ENCODE data around the gene MAVS. TPM values are rescaled to one million over a fixed set of nuclear protein-coding genes. Genes with fewer than 3 reads are reported as not detected.

The MAVS gene
- total RNA-seq, 4 donors from 2014 or later = 28.5 to 50.0 (median 40.1) TPM

DNA sequence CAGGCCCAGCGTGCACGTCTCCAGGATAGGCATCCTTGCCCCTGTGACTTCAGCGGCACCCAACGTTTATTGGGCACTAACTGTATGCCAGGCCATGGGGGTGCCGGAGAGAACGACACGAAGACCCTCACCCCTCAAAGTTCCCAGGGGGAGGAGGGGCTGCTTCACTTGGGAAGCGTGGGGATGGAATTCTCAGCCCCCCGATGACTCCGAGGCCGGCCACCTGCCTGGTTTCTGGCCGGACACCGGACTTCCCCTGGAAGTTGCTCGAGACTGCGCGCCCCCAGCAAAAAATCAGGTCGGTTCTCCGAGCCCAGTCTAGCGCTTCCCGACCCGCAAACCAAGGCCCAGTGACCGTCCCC is 275 bp upstream of the MAVS start:
- 0% methylated on average over 2 of the region's 22 CpGs; no CpG with 5 or more reads in 1 of the 2 donors for WGBS, 2 donors (ENCODE audit: low coverage in 1 of 2)
- no peaks in the 10 kb centered on the region for H3K9me3 ChIP-seq
- no peak for ATAC-seq
- H3K27me3 ChIP-seq = no peaks in the 10 kb centered on the region
- H3K4me3 ChIP-seq = peak overlapping the region; percentile 76 to 84
- TF ChIP-seq POLR2AphosphoS5 (IDR thresholded peaks at IDR 0.05) = peak; percentile 81
- TF ChIP-seq, protein P1, sequence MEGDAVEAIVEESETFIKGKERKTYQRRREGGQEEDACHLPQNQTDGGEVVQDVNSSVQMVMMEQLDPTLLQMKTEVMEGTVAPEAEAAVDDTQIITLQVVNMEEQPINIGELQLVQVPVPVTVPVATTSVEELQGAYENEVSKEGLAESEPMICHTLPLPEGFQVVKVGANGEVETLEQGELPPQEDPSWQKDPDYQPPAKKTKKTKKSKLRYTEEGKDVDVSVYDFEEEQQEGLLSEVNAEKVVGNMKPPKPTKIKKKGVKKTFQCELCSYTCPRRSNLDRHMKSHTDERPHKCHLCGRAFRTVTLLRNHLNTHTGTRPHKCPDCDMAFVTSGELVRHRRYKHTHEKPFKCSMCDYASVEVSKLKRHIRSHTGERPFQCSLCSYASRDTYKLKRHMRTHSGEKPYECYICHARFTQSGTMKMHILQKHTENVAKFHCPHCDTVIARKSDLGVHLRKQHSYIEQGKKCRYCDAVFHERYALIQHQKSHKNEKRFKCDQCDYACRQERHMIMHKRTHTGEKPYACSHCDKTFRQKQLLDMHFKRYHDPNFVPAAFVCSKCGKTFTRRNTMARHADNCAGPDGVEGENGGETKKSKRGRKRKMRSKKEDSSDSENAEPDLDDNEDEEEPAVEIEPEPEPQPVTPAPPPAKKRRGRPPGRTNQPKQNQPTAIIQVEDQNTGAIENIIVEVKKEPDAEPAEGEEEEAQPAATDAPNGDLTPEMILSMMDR (IDR thresholded peaks at IDR 0.05) = no peak
- TF ChIP-seq EP300 (IDR thresholded peaks at IDR 0.05) = no peak
- no peak for TF ChIP-seq POLR2A (IDR thresholded peaks at IDR 0.05)
- H3K4me1 ChIP-seq = peaks cover 0 to 36% (median 13%) of the 10 kb centered on the region in 3 donors
- H3K27ac ChIP-seq = peak overlapping the region; percentile 88 to 94 (median 92)
- peaks cover 0 to 4% of the 10 kb centered on the region in 2 donors for H3K36me3 ChIP-seq

DNA sequence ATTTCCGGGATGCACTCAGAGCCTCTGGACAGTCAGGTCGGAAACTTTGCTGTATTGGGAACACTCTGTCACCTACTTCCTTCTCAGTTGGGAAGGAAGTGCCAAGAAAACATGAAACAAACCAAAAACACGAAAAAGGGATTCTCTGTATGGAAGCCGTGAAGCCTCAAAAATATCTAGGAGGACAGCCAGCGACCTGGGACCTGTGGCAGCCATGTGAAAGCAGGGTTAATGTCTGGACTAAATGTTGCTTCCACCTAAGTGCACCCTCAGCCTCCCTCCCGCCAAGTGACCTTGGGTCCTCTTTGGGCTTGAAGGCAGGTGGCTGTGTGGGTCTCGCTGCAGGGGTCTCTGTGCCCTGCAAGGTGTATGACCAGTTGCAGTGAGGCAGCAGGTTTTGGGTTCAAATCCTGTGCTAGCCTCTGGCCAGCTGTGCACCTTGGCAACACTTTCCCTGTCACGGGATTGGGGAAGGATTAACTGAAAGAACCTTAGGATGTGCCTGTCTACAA is 851 bp downstream of the MAVS start:
- 7% methylated on average over 6 of the region's 8 CpGs; no CpG with 5 or more reads in 1 of the 2 donors for WGBS, 2 donors (ENCODE audit: low coverage in 1 of 2)
- Histone ChIP-seq H3K4me3 (peak overlapping the region; percentile 76 to 84), H3K4me1 (peaks cover 0 to 36% (median 13%) of the 10 kb centered on the region in 3 donors), H3K9me3 (no peaks in the 10 kb centered on the region), H3K27me3 (no peaks in the 10 kb centered on the region), H3K36me3 (peaks cover 0 to 6% of the 10 kb centered on the region in 2 donors), H3K27ac (peak overlapping the region; percentile 88 to 94 (median 92))
- no peak for TF ChIP-seq POLR2AphosphoS5 (IDR thresholded peaks at IDR 0.05)
- no peak for TF ChIP-seq POLR2A (IDR thresholded peaks at IDR 0.05)
- TF ChIP-seq, protein P1 (IDR thresholded peaks at IDR 0.05) = no peak
- TF ChIP-seq EP300 (IDR thresholded peaks at IDR 0.05) = no peak
- ATAC-seq = no peak

DNA sequence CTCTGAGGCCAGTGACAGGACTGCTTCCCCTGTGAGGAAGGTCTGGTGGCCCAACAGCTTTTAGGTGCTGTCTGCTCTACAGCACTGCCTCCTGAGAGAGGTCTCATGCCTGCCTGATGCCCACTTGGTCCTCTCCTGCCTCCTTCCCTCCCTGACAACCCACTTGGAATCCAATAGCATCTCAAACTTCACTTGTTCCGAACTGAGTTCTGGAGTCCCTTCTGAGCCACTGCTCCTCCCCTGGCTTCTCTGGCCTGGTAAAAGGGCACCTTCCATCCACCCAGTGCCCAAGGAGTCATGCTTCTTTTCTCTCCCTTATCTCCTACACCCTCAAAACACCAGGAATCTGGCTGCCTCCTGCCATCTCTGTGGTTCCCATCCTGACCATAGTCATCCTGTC is 1.9 kb downstream of the MAVS start:
- no peak for ATAC-seq
- peaks cover 0 to 6% of the 10 kb centered on the region in 2 donors for H3K36me3 ChIP-seq
- H3K27ac ChIP-seq = peak overlapping the region in 2 of 4 donors; percentile 16 to 93
- H3K4me3 ChIP-seq = no peak overlapping the region
- H3K9me3 ChIP-seq = no peaks in the 10 kb centered on the region
- H3K4me1 ChIP-seq = peaks cover 0 to 36% (median 13%) of the 10 kb centered on the region in 3 donors
- no peaks in the 10 kb centered on the region for H3K27me3 ChIP-seq
- TF ChIP-seq POLR2A (IDR thresholded peaks at IDR 0.05) (no peak), POLR2AphosphoS5 (IDR thresholded peaks at IDR 0.05) (no peak), EP300 (IDR thresholded peaks at IDR 0.05) (no peak)
- TF ChIP-seq, protein P1 (IDR thresholded peaks at IDR 0.05) = no peak
- 79 to 83% methylated on average over 1 of the region's 1 CpG for WGBS, 2 donors (ENCODE audit: low coverage in 1 of 2)

DNA sequence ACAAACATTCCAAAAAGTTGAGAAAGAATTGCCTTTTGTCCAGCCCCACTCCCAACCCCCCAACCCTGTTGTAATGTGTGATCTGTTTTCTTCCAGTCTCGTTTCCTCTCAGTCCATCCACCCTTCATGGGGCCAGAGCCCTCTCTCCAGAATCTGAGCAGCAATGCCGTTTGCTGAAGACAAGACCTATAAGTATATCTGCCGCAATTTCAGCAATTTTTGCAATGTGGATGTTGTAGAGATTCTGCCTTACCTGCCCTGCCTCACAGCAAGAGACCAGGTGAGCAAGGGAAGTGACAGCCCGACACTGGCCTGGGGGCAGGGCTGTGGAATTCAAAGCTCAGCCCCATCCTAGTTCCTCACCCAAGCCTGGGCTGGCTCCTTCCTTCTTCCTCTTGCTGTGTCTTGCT is 7.8 kb downstream of the MAVS start:
- Histone ChIP-seq H3K4me1 (peaks cover 0 to 12% (median 3%) of the 10 kb centered on the region in 3 donors), H3K27ac (no peak overlapping the region), H3K4me3 (no peak overlapping the region), H3K9me3 (no peaks in the 10 kb centered on the region), H3K36me3 (peaks cover 0 to 56% of the 10 kb centered on the region in 2 donors), H3K27me3 (no peaks in the 10 kb centered on the region)
- TF ChIP-seq, protein P1 (IDR thresholded peaks at IDR 0.05) = no peak
- TF ChIP-seq POLR2A (IDR thresholded peaks at IDR 0.05) (no peak), EP300 (IDR thresholded peaks at IDR 0.05) (no peak), POLR2AphosphoS5 (IDR thresholded peaks at IDR 0.05) (no peak)
- ATAC-seq = no peak
- 61 to 63% methylated on average over 2 to 4 of the region's 4 CpGs for WGBS, 2 donors (ENCODE audit: low coverage in 1 of 2)

DNA sequence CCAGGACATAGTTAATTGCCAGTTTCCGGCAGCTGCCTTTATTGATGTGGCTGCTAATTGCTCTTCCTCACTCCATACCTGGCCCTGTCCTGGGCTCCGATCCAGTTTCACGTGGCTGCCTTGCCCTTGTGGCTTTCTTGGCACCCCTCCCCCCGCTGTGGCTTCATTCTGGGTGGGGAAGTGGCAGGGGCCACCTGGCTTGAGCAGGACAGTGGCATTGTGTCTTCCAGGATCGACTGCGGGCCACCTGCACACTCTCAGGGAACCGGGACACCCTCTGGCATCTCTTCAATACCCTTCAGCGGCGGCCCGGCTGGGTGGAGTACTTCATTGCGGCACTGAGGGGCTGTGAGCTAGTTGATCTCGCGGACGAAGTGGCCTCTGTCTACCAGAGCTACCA is 10.8 kb downstream of the MAVS start:
- H3K4me3 ChIP-seq = no peak overlapping the region
- H3K9me3 ChIP-seq = no peaks in the 10 kb centered on the region
- H3K36me3 ChIP-seq = peaks cover 0 to 84% of the 10 kb centered on the region in 2 donors
- 55 to 73% methylated on average over 5 to 11 of the region's 14 CpGs for WGBS, 2 donors (ENCODE audit: low coverage in 1 of 2)
- TF ChIP-seq EP300 (IDR thresholded peaks at IDR 0.05) (no peak), POLR2AphosphoS5 (IDR thresholded peaks at IDR 0.05) (no peak)
- TF ChIP-seq, protein P1 (IDR thresholded peaks at IDR 0.05) = no peak
- H3K4me1 ChIP-seq = peaks cover 0 to 9% (median 3%) of the 10 kb centered on the region in 3 donors
- H3K27ac ChIP-seq = no peak overlapping the region
- H3K27me3 ChIP-seq = no peaks in the 10 kb centered on the region
- ATAC-seq = no peak
